ENCODE measurements around the gene ABCG1. TPM values are rescaled to one million over a fixed set of nuclear protein-coding genes. Genes with fewer than 3 reads are reported as not detected.

The ABCG1 gene
- total and polyA plus RNA-seq, 8 donors, result 3.1 to 65.9 (median 15.6) TPM

DNA sequence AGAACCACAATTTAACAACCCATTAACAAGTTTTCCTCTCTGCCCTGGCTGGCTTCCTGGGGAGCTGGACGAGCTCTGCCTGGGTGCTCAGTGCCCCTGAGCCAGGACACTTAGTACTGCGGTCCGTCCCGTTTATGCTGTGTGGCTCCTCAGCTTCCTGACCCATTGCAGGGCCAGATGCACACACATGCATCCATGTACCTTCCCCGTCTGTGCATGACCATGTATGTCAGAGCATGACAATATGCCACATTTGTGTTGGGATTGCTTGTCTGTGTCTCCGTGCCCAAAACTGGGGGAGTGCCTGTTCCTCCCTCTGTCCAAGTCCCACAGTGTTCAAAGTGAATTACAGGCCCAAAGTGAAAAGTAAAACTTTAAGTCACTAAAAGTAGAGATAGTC is 106.0 kb downstream of the ABCG1 start:
- TF ChIP-seq EP300 (IDR thresholded peaks at IDR 0.05) (no peak), POLR2A (IDR thresholded peaks at IDR 0.05) (no peak), POLR2AphosphoS5 (IDR thresholded peaks at IDR 0.05) (no peak), CTCF (IDR thresholded peaks at IDR 0.05) (no peak)
- Histone ChIP-seq H3K9me3 (peaks cover 0 to 4% (median 0%) of the 10 kb centered on the region in 4 donors), H3K27ac (no peak overlapping the region), H3K4me1 (no peaks in the 10 kb centered on the region), H3K27me3 (peaks cover 0 to 29% (median 0%) of the 10 kb centered on the region in 3 donors), H3K36me3 (no peaks in the 10 kb centered on the region), H3K4me3 (no peak overlapping the region)
- WGBS, 5 donors, result 85 to 92% (median 87%) methylated on average over 5 to 6 of the region's 6 CpGs
- no peak for DNase-seq
- intact Hi-C loops (cut with DNase I; ENCODE audit: low total_unique reads), result no loop called here

DNA sequence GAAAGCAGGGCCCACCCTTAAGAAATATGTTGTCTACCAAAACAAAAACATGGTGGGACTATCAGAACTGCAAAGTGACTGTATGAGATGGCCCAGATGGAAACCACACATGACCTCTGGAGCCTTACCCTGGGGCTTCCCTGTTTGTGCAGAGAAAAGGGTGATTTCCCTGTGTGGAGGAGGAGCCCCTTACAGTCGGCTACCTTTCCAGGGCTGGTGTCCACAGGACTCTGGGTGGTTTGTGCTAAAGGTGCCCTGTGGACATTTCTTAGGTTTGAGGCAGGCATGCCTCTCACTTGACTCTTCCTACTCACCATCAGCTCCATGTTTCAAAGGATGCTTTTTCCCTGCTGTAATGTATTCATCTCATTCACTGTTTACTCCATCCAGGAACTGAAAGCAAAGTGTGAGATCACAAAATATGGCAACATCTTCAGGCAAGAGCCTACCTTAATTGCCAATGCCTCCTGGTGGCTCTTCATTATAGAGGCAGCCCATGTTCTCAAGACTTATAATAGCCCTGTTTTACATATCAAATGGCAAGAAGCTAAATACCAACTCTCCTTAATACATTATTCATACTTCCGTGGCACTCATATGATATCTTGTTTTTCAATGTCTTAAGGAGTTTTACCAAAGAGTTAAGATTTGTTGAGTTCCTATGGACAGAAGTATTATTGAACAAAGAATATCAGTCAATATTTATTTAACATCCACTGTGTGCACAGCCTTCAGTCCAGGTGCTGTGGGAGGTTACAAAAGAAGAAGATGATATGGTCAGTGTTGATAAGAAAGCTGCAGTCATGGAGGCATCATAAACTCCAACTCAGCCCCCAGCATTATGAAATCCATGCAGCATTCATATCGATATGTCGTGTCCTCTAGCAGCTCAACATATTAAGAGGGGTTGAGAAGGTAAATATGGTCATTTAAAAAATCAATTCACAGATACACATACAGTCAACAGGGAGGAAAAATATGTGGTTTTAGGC is 111.7 kb downstream of the ABCG1 start:
- no peak overlapping the region for H3K27ac ChIP-seq
- no peak for DNase-seq

DNA sequence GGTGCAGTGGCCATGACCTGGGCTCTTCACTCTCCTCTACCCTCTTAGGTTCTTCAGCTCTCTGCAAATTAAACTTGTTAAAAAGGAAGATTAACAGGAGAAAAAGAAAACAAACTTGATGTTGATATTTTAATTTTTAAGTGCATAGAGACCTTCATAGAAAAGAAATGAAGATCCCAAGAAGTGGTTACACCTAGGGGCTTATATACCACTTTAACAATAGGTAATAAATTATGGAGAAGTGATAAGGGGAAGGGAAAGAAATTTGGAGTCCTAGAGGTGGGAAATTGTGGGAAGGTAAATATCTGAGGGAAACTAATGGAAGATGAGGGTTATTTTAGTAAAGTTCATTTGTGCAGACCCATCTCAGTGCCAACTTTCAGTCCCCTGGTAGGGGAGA is 112.7 kb downstream of the ABCG1 start:
- DNase-seq, result no peak
- Histone ChIP-seq H3K4me3 (no peak overlapping the region), H3K27ac (no peak overlapping the region), H3K9me3 (peaks cover 0 to 9% (median 4%) of the 10 kb centered on the region in 4 donors), H3K27me3 (peaks cover 0 to 36% (median 0%) of the 10 kb centered on the region in 3 donors), H3K4me1 (peaks cover 0 to 10% (median 5%) of the 10 kb centered on the region in 4 donors), H3K36me3 (no peaks in the 10 kb centered on the region)
- intact Hi-C loops (cut with DNase I; ENCODE audit: low total_unique reads), result no loop called here
- TF ChIP-seq POLR2AphosphoS5 (IDR thresholded peaks at IDR 0.05) (no peak), CTCF (IDR thresholded peaks at IDR 0.05) (no peak), POLR2A (IDR thresholded peaks at IDR 0.05) (no peak), EP300 (IDR thresholded peaks at IDR 0.05) (no peak)

More for the DNA sequence above, 111.7 kb downstream of the ABCG1 start:
- Histone ChIP-seq H3K4me1 (peaks cover 0 to 10% (median 2%) of the 10 kb centered on the region in 4 donors), H3K4me3 (no peak overlapping the region), H3K27me3 (peaks cover 0 to 30% (median 0%) of the 10 kb centered on the region in 3 donors), H3K9me3 (peaks cover 0 to 9% (median 4%) of the 10 kb centered on the region in 4 donors), H3K36me3 (no peaks in the 10 kb centered on the region)
- TF ChIP-seq POLR2A (IDR thresholded peaks at IDR 0.05), result no peak
- no peak for TF ChIP-seq CTCF (IDR thresholded peaks at IDR 0.05)
- TF ChIP-seq EP300 (IDR thresholded peaks at IDR 0.05), result no peak
- no peak for TF ChIP-seq POLR2AphosphoS5 (IDR thresholded peaks at IDR 0.05)
- intact Hi-C loops (cut with DNase I; ENCODE audit: low total_unique reads), result no loop called here
- 49 to 68% (median 60%) methylated on average over 4 of the region's 4 CpGs for WGBS, 5 donors

GRCh38 chr21:42332557-42333317 is 113.8 kb downstream of the ABCG1 start:
- no peak for DNase-seq
- TF ChIP-seq CTCF (IDR thresholded peaks at IDR 0.05), result no peak
- TF ChIP-seq POLR2AphosphoS5 (IDR thresholded peaks at IDR 0.05), result no peak
- TF ChIP-seq EP300 (IDR thresholded peaks at IDR 0.05), result no peak
- TF ChIP-seq POLR2A (IDR thresholded peaks at IDR 0.05), result no peak
- intact Hi-C loops (cut with DNase I; ENCODE audit: low total_unique reads), result no loop called here
- H3K4me1 ChIP-seq, result peaks cover 0 to 13% (median 8%) of the 10 kb centered on the region in 4 donors
- no peak overlapping the region for H3K4me3 ChIP-seq
- H3K27me3 ChIP-seq, result peaks cover 0 to 36% (median 0%) of the 10 kb centered on the region in 3 donors
- no peak overlapping the region for H3K27ac ChIP-seq
- H3K9me3 ChIP-seq, result peaks cover 0 to 9% (median 4%) of the 10 kb centered on the region in 4 donors
- no peaks in the 10 kb centered on the region for H3K36me3 ChIP-seq
- WGBS, 5 donors, result 68 to 83% (median 79%) methylated on average over 5 of the region's 5 CpGs

Measured in stomach (tissue), 9 donors.